Retinal pigment epithelial cell (primary cell): ENCODE results near the gene DYRK1A.

Source experiments
- DNase-seq: peaks from one replicate; pipeline ENCODE4 v3.0.0-alpha.2; 2010; ENCODE audit warnings: low read depth
- H3K4me3 ChIP-seq: 2 replicates; pipeline ENCODE4 v1.5.1; 2011; ENCODE audit warnings: mild to moderate bottlenecking, low read length, control low read depth, moderate library complexity
- TF ChIP-seq, protein P1 (sequence below): conservative IDR thresholded peaks from 2 replicates; pipeline ENCODE4 v1.5.1; 2011; ENCODE audit warnings: low read depth, low read length, control low read depth, inconsistent platforms

DYRK1A gene

DNA sequence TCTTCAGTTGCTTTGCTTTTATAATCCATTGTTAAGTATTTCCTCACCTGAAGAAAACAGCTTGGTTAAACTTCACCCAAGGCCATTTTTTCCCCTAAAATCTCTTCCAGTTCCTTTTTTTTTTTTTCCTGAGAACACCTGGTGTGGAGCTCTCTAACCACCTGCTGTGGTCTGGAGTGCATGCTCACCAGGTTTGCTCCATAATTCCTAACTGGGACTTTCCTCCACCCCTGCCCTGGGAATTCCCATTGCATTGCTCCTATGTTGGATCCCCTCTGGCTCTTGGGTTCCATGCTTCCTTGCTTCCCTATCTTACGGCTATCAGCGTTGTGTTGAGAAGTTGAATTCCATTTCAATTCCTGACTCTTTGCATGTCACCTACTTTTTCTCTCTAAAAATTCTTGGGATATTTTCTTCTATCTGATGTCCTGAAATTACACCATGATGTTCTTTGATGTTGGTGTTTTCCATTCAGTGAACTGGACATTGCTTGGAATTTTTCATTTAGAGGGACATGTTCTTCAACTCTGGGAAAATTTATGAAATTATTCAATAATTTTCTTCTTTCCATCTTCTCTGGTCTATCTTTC lies 19.6 kb upstream of the DYRK1A start:
- no peak for DNase-seq
- TF ChIP-seq, protein P1, sequence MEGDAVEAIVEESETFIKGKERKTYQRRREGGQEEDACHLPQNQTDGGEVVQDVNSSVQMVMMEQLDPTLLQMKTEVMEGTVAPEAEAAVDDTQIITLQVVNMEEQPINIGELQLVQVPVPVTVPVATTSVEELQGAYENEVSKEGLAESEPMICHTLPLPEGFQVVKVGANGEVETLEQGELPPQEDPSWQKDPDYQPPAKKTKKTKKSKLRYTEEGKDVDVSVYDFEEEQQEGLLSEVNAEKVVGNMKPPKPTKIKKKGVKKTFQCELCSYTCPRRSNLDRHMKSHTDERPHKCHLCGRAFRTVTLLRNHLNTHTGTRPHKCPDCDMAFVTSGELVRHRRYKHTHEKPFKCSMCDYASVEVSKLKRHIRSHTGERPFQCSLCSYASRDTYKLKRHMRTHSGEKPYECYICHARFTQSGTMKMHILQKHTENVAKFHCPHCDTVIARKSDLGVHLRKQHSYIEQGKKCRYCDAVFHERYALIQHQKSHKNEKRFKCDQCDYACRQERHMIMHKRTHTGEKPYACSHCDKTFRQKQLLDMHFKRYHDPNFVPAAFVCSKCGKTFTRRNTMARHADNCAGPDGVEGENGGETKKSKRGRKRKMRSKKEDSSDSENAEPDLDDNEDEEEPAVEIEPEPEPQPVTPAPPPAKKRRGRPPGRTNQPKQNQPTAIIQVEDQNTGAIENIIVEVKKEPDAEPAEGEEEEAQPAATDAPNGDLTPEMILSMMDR = no peak
- H3K4me3 ChIP-seq = no peak overlapping the region

DNA sequence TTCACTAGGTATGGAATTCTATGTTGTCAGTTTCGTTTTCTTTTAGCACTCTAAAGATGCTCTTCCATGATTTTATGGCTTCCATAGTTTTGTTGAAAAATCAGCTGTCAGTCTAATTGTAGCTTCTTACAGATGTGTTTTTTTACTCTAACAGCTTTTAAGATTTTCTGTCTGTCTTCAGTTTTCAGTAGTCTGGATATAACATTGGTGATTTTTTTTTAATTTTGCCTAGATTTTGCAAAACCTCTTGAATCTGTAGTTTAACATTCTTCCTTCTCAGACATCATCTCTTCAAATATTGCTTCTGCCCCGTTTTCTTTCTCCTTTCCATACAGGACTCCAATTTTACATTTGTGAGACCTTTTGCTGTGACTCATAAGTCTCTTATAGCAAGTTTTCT lies 17.9 kb upstream of the DYRK1A start:
- DNase-seq = no peak
- no peak overlapping the region for H3K4me3 ChIP-seq
- TF ChIP-seq, protein P1 = no peak

DNA sequence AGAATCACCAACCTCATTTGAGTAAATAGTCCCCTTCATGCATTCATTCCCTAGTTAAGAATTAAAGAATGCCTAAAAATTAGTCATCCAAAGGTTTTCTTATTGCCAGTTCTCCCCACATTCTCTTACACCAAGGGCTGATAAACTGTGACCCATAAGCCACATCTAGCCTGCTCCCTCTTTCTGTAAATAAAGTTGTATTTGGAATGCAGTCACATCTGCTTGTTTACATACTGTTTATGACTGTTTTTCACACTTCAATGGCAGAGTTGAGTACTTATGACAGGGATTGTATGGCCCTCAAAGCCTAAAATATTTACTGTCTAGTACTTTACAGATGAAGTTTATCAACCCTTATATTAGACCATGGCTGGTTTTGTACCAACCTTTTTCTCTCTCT lies 16.1 kb upstream of the DYRK1A start:
- no peak overlapping the region for H3K4me3 ChIP-seq
- DNase-seq = no peak
- TF ChIP-seq, protein P1 = no peak

DNA sequence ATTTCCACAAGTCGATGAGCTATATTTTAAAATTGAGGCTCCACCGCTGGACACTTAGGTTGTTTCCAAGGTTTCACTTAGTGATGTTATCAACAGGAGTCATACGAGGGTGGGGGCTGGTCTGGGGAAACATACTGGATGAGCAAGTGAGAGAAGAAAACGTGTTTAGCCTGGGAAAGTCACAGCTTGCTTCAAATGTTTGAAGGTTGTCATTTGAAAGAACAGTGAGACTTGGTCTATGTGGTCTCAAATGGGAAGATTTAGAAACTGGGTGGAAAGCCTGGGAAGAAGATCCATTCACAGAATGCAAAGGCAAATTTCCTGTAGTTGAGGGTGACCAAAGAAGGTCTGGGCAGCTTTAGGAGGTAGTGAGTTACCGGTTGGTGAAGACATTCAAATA lies 9.9 kb upstream of the DYRK1A start:
- TF ChIP-seq, protein P1 = no peak
- DNase-seq = no peak
- H3K4me3 ChIP-seq = no peak overlapping the region

DNA sequence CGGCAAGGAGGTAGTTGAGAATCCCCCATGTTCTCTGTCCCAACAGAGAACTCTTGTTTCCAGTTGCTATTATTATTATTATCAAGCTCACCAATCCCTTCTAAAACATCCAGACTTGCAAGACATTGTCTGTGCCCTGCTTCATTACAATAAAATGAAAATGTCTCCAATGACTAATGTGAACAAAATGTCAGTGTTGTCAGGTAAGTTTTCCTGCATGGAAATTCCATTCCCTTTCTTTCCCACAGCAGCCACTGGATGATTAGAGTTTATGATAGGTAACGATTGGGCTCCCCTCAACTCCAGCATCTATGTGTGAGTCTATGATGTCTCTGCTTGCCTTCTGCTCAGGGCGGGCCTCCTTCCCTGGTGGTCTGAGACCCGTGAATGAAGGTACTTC lies 8.9 kb upstream of the DYRK1A start:
- no peak for DNase-seq
- H3K4me3 ChIP-seq = no peak overlapping the region

DNA sequence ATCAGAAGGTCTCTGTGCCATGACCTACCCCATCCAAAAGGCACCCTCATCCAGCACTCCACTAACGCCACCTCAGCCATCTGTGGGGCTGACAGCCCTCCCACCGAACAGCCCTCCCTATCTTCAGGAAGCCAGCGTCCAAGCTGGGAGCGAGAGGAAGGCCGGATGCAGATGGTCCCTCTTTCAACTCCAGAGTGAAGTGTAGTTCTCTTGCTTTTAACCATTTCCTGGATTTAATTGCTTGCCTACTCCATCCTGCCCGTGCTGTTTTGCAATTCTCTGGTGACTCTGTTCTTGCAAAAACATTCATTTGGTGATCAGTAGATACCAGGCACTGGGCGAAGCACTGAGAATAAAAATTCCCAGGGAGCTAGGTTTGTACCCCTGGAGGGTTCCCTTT lies 8.2 kb upstream of the DYRK1A start:
- no peak for DNase-seq
- H3K4me3 ChIP-seq = no peak overlapping the region
- TF ChIP-seq, protein P1 = no peak

More for the DNA sequence above, 8.9 kb upstream of the DYRK1A start:
- TF ChIP-seq, protein P1 = no peak

DNA sequence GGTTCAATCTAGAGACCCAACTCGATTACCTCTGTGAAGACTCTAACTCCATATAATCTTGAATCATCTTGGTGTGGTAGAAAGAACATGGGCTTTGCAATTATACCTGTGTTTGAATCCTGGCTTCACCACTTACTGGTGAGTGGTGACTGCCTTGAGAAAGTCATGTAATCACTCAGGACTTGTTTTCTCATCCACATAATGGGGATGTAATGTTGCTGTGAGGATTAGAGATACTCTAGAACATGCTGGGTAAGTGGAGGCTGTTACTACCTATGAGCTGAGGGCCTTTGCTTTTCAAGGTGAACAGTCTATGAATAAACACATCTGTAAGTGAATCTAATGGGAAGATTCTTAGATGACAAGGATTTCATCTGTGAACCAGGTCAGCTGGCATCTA lies 2.6 kb upstream of the DYRK1A start:
- no peak for DNase-seq
- no peak overlapping the region for H3K4me3 ChIP-seq
- TF ChIP-seq, protein P1 = no peak
